GM20431 (cell line): ENCODE data around the gene PACS2.

Experiments
- in situ Hi-C: fragments of 300-500 bp; cut with MseI, MboI; formaldehyde crosslinking; loops from one replicate; pipeline ENCODE4 v1.15.0; 2020; ENCODE audit warnings: low sequenced_read_pairs; ENCODE audit not compliant: unreplicated experiment

PACS2 gene

DNA sequence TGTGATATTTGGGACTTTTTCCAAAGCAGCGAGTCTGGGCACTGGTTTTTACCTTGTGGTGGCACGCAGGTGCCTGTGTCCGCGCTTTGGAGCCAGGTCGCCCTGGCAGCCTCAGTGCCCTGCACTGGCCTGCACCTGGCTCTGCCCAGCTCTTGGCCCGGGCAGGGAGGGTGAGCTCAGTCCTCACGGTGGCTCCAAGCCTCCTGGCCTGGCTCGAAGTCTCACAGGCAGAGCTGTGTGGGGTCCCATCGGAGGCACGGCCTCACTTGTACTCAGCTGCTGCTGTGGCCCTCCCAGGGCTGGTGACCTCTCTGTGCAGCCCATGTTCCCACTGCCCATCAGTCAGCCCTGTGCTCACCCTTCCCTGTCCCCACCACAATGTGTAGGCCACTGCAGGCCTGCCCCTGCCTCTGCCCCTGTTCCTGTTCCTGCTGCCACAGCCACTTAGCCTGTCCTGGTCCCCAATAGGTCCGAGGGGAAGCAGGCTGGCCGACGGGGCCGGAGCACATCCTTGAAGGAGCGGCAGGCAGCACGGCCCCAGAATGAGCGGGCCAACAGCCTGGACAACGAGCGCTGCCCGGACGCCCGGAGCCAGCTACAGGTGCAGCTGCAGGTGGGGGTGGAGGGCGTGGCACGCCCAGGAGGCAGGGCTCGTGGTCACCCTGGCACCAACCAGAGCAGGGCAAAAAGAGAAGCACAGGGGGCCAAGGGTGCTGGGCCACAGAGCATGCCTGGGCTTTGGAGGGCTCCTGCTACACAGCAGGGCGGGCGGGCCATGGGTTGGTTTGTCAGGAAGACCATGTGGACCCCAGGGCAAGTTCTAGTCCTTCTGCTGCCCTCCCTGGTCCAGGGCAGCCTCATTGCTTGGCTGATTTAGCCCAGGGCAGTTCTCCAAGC lies 67.1 kb downstream of the PACS2 start:
- in situ Hi-C loops = no loop called here

DNA sequence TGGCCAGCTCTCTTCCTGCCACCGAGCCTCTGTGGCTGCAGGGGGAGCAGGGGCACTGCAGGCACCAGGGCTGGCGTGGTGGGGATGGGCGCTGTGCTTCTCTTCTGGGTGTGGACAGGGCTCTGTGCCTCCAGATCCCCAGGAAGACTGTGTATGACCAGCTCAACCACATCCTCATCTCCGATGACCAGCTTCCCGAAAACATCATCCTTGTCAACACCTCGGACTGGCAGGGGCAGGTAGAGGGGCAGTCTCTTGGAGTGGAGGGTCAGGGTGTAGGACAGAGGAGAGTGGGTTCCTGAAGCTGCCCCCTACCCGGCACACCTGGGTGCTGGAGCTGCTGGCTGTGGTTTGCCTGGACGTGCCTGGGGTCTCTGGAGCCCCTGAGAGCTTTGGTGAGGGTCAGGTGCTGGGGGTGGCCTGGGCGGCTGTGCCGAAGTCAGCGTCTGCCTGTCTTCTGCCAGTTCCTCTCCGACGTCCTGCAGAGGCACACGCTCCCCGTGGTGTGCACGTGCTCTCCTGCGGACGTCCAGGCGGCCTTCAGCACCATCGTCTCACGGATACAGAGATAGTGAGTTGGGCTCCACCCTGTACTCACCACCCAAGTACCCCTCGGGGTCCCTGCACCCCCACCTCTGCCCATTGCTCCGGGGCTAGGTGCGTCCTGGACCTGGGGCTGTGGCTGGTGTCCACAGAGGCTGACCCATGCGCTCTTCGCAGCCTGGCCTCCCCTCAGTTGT lies 68.0 kb downstream of the PACS2 start:
- in situ Hi-C loops = no loop called here

DNA sequence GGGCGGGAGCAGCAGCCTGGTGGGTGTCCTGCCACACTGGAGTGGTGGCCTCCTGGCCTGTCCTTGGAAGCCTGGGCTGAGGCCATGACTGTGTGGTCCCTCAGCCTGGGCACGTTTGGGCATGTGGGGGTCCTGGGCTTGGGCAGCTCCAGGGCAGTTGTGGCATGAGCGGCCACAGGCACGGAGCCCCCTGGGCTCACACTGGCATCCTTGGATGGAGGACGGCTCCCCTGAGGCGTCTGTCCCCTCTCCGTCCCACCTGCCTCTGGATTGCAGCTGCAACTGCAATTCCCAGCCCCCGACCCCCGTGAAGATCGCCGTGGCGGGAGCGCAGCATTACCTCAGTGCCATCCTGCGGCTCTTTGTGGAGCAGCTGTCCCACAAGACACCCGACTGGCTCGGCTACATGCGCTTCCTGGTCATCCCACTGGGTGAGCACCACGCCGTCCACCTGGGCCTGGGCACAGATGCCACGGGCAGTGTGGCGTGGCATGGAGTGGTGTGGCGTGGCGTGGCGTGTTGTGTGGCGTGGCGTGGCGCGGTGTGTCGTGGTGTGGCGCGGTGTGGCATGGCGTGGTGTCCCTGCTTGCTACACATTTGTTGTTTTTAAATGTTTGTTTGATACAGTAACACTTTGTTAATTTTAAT lies 68.7 kb downstream of the PACS2 start:
- in situ Hi-C loops = no loop called here

DNA sequence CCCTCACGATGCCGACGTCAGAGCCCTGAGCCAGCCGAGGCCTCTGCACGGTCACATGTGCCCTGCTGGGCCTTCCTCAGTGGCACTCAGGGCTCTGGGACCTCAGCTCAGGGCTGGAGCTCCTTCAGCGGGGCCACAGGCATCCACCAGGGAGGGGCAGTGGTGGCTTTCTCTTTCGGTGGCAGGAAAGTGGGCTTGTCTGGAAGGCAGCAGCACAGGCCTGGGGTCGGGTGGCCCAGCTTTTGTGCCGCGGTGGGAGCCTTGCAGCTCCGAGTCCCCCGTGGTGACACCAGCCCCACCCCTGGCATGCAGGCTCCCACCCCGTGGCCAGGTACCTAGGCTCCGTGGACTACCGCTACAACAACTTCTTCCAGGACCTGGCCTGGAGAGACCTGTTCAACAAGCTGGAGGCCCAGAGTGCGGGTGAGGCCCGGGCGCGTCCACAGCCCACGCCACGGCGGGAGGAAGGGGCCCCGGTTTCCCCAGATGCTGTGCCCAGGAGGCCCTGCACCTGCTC lies 69.6 kb downstream of the PACS2 start:
- in situ Hi-C loops = no loop called here

DNA sequence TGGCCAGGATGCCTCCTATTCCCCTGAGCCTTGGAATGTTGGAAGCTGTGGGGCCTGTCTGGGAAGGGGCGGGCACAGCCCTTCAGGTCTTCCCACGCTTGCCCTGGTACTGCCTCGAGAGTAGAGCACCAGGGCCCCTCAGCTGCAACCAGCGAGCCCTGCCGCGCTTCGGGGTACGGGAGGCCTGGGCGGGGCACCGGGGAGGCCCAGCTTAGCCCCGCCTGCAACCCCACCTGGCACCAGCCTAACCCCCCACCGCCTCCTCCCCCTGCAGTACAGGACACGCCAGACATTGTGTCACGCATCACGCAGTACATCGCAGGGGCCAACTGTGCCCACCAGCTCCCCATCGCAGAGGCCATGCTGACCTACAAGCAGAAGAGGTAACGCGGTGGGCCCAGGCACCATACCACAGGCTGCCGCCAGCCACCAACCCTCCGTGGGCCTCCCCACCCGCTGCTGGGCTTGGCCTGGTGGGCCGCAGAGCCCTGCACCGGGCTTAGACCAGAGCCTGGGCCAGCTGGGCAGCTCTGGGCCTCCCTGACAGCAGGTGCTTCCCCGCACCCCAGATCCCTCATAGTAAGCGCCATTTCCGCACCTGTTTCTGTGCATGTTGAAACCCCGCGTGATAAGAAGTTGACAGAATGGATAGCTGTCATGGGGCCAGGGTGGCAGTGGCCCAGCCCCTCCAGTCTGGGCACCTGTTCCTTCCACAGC lies 70.2 kb downstream of the PACS2 start:
- in situ Hi-C loops = no loop called here

- in situ Hi-C loops = no loop called here
Observed at GRCh38 chr14:105385322-105385637, 70.7 kb downstream of the PACS2 start.

DNA sequence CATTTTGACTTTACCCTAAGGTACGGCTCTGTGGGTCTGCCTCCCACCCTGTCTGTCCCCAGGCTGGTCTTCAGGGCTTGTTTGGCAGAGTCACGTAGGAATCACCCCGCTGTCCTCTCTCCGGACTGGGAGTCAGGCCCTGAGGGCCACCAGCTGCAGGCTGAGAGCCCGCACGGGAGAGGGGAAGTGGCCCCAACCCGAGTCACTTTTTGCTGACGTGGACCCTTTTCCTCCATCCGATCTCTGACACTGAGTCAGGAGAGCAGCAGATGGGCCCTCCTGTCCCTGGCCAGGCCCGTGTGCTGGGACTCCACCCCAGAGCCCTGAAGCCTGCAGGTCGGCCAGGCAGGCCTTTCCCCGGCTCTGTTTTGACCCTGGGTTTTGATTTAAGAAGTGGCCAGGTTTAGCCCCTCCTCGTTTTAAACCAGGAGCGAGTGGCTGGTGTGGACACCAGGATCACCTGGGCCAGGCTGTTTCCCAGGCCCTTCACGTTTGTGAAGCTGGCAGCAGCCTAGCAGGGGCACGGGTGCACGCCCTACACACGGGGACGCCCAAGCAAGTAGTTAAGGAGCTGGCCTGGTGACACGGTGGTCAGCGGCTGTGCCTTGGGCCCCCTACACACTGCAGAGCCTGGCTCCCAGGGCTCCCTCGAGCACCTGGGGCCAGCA lies 71.3 kb downstream of the PACS2 start:
- in situ Hi-C loops = no loop called here

DNA sequence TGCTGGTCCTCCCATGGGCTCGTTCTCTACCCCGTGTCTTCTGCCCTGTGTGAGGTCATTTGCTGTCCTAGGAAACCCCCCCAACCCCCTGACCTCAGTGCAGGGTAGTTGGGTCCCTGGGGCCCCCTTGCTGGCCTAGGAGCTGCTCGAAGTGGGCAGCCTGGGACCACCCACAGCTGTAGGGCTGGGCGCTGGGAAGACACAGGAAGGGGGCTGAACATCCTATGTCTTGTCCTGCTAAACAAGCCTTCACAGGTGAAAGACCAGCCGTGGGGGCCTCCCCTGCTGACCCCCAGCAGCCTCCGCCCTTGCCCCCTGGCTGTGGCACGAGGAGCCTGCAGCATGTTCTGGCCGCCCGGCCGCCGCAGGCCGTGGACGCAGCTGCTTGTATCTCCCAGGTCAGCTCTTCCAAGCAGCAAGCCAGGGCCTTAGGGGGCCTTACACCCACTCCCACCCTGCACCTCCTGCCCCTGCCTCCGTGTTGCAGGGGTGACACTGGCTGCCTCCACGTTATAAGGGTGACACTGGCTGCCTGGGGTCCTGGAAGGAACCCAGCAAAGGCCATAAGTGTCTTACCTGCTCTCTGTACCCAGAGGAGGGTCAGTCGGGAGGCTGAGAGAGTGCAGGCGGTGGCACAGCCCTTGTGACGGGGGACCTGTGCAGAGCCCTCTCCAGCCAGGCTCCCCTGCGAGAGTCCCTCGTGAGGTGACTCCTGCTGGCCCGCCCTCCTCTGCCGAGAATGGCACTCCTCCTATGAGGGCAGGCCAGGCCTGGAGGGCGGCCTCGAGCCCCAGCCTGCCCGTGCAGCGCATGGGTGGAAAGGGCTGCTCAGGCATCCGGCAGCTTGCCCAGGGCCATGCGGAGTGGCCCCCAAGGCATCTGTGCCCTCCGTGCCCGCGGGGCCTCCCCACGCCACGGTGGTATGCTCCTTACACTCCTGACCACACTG lies 72.3 kb downstream of the PACS2 start:
- in situ Hi-C loops = no loop called here

DNA sequence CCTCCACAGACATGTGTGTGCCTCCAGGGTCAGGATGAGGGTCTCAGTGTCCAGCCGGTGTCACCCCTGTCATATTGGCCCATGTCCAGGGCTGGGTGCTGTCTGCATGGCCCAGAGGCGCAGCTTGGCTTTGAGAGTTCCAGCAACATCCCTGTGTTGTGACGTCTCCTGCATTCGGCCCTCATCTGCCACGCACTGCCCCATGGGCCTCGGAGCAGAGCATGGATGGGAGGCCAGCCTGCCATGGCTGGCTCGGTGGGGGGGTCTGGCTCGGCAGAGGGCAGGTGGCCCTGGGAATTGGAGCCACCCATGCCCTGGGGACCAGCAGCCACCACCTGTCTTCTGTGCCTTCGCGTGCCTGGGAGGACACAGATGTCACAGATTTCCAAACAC lies 73.0 kb downstream of the PACS2 start:
- in situ Hi-C loops = no loop called here

GRCh38 chr14:105388110-105388951 lies 73.8 kb downstream of the PACS2 start:
- in situ Hi-C loops = no loop called here

GRCh38 chr14:105388976-105389375 lies 74.4 kb downstream of the PACS2 start:
- in situ Hi-C loops = no loop called here

GRCh38 chr14:105389534-105389933 lies 75.0 kb downstream of the PACS2 start:
- in situ Hi-C loops = no loop called here

- in situ Hi-C loops = no loop called here
Observed at GRCh38 chr14:105389976-105390848, 75.7 kb downstream of the PACS2 start.

DNA sequence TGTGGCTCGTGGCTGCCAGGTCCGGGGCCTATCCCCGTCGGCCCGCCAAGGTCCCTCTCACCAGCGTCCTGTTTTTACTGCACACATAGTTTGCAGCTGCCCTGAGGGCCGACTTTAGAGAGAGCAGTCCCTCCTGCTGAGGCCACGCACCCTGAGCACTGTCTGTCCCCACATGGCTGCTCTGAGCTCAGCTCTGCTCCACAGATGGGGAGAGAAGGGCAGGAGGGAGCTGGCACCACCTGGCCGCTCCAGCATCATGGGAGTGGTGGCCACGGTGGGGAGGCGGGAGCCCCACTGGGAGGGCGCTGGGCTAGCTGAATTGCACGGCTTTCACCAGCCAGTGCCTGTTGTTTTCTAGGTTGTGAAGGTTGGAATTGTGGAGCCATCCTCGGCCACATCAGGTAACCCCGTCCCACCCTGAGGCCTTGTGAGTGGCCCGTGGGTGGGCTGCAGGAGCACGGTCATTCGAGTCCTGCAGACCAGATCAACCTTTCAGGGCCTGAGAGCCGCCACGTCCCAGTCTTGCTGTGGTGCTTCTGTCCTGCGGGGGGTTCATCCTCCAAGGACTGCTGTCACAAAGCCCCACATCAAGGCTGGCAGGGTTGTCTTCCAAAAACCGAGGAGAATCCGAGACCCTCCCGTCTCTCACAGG lies 76.4 kb downstream of the PACS2 start:
- in situ Hi-C loops = no loop called here

DNA sequence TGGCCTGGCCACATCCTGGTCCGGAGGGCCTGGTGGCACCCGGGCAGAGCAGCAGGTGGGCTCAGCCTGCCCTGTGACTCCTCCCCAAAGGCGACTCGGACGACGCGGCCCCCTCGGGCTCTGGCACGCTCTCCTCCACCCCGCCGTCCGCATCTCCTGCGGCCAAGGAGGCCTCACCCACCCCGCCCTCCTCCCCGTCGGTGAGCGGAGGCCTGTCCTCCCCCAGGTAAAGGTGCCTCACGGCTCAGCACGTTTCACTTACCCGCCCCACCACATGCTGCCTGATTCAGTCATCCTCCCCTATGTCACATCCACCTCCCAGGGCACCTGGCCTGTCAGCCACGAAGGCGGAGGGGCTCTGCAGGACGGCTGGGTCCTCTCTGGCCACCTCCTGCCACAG lies 77.0 kb downstream of the PACS2 start:
- in situ Hi-C loops = no loop called here
